GM12874 (cell line): ENCODE results near the gene NBAS.

Source experiments
- CTCF ChIP-seq: IDR thresholded peaks from 2 replicates; pipeline ENCODE4 v1.5.1; 2011; ENCODE audit warnings: low read depth, mild to moderate bottlenecking, control low read depth, low read length, moderate library complexity; ENCODE audit not compliant: insufficient read depth

NBAS gene

GRCh38 chr2:15531095-15531854, 29.9 kb downstream of the NBAS start:
- no peak for TF ChIP-seq CTCF

- TF ChIP-seq CTCF: no peak
Observed at GRCh38 chr2:15527074-15527739, 33.9 kb downstream of the NBAS start.

- TF ChIP-seq CTCF: no peak
Observed at GRCh38 chr2:15521641-15522181, 39.4 kb downstream of the NBAS start.

GRCh38 chr2:15520346-15520745, 40.8 kb downstream of the NBAS start:
- no peak for TF ChIP-seq CTCF

- no peak for TF ChIP-seq CTCF
Observed at GRCh38 chr2:15517793-15518192, 43.3 kb downstream of the NBAS start.

GRCh38 chr2:15511686-15512085, 49.4 kb downstream of the NBAS start:
- no peak for TF ChIP-seq CTCF

- no peak for TF ChIP-seq CTCF
Observed at GRCh38 chr2:15510552-15510951, 50.6 kb downstream of the NBAS start.
